K562 treated with DMSO at 1 percent for 24 hours (cell line): ENCODE results near the gene SPRED1. TPM values are rescaled to one million over a fixed set of nuclear protein-coding genes. Genes with fewer than 3 reads are reported as not detected.

Experiments used
- total RNA-seq: library from RNA; unstranded; fragments of 300-600 nt; gene quantifications from 2 replicates; pipeline ENCODE4 v1.2.3, GENCODE V29; 2022; ENCODE audit warnings: low read depth; ENCODE audit not compliant: insufficient read depth

SPRED1 gene
- 5.6 and 6.3 TPM in 2 replicates for total RNA-seq

DNA sequence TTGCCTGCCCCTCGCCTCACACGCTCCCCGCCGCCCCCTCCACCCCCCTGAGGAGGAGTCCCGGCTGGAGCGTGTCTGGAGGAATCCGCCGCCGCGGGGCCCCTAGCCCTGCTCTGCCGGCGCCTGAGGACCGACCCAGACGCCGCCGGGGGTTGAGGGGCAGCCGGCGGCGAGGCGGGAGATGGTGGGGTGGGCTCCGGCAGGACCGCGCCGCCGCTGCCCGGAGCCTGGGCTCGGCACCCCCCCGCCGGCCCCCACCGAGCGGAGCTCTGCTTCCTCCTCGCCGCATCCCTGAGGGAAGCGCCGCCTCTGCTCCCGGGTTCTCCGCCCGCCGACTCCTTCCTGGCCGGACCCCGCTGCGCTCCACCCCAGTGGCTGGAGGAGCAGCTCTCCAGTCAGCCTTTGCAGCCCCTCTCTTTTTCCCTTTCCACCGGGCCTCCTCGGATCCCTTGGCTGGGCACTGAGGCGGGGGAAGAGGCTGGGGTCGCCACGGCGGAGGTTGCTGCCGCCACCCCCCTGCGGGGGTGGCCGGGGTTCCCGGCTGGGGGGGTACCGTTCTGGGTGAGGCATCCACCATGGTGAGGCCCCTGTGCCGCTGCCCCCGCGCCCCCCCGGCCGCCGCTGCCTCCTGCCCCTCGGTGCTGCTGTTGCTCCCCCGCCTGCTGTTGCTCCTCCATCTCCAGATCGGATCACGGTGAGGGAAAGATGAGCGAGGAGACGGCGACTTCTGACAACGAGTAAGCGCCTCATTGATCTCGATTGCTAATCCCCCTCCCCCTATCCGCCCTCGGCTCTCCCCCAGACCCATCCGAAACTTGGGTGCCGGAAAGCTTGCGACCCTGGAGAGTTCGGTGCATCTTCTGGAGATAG is at the start of gene SPRED1:
TSS of gene SPRED1 (plus strand) at position 356 of the 870 bp plus-strand sequence. CDS start at position 706, 350 bp downstream.

Other genes starting within 250 kb of the SPRED1 start
- gene FAM98B, start 201.3 kb downstream of the SPRED1 start, total RNA-seq, result 6.9 and 23.9 TPM in 2 replicates